Measurements from ENCODE around the gene PLG. TPM values are rescaled to one million over a fixed set of nuclear protein-coding genes. Genes with fewer than 3 reads are reported as not detected.
"Not testable (repeated sequence)": the region's sequence is repeated elsewhere in the genome, so short reads cannot be mapped to it uniquely, and the experiment has no call there.

Gene PLG
- total RNA-seq, 2 donors from 2014 or later, result not detected

DNA sequence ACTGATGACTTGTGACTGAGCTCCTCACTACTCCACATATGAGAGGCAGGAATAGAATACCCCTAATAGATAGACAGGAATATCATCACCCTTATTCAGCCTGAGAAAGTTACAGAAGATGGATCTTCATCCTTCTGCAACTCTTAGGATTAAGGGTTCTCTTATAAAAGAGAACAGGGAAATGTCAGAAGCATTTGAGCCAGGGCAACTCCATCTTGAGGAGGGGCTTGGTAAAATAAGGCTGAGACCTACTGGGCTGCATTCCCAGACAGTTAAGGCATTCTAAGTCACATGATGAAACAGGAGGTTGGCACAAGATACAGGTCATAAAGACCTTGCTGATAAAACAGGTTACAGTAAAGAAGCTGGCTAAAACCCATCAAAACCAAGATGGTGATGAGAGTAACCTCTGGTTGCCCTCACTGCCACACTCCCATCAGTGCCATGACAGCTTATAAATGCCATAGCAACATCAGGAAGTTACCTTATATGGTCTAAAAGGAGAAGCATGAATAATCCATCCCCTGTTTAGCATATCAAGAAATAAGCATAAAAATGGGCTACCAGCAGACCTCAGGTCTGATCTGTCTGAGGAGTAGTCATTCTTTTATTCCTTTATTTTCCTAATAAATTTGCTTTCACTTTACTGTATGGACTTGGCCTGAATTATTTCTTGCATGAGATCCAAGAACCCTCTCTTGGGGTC is 97.9 kb downstream of the PLG start:
- Histone ChIP-seq H3K4me3 (no peak overlapping the region), H3K27ac (no peak overlapping the region), H3K4me1 (no peaks in the 10 kb centered on the region), H3K27me3 (no peaks in the 10 kb centered on the region), H3K36me3 (replicated peaks in 1 of 2; ENCODE audit: insufficient read depth in 1 of 2, low read depth in 2 of 2) (no peaks in the 10 kb centered on the region), H3K9me3 (no peaks in the 10 kb centered on the region)
- DNase-seq, result no peak
- ATAC-seq, result no peak
- TF ChIP-seq, protein P1, sequence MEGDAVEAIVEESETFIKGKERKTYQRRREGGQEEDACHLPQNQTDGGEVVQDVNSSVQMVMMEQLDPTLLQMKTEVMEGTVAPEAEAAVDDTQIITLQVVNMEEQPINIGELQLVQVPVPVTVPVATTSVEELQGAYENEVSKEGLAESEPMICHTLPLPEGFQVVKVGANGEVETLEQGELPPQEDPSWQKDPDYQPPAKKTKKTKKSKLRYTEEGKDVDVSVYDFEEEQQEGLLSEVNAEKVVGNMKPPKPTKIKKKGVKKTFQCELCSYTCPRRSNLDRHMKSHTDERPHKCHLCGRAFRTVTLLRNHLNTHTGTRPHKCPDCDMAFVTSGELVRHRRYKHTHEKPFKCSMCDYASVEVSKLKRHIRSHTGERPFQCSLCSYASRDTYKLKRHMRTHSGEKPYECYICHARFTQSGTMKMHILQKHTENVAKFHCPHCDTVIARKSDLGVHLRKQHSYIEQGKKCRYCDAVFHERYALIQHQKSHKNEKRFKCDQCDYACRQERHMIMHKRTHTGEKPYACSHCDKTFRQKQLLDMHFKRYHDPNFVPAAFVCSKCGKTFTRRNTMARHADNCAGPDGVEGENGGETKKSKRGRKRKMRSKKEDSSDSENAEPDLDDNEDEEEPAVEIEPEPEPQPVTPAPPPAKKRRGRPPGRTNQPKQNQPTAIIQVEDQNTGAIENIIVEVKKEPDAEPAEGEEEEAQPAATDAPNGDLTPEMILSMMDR (IDR thresholded peaks at IDR 0.05), result no peak
- TF ChIP-seq POLR2A (IDR thresholded peaks at IDR 0.05), result no peak
- intact Hi-C loops (cut with DNase I), result no loop called here

DNA sequence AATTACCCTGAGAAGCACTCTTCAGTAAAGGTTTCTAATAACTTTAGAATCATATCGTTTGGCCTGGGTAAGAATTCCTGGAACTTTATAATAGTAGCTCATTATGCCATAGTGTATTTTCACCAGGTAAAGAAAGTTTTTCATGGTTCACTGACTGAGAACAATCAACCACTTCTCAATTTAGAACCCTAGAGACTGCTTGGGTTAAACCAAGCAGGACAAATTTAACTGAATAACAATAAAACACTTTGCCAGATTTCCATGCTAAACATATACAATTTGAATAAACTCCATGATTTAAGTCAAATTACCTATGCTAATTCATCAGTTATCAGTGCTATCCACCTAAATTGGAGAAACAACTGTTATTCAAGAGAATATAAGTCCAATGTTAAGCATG is 99.4 kb downstream of the PLG start:
- no peaks in the 10 kb centered on the region for H3K27me3 ChIP-seq
- H3K9me3 ChIP-seq, result no peaks in the 10 kb centered on the region
- no peak overlapping the region for H3K4me3 ChIP-seq
- H3K27ac ChIP-seq, result no peak overlapping the region
- H3K36me3 ChIP-seq (replicated peaks in 1 of 2; ENCODE audit: insufficient read depth in 1 of 2, low read depth in 2 of 2), result no peaks in the 10 kb centered on the region
- DNase-seq (no peak), ATAC-seq (no peak)
- TF ChIP-seq POLR2A (IDR thresholded peaks at IDR 0.05), result no peak
- TF ChIP-seq, protein P1 (IDR thresholded peaks at IDR 0.05), result no peak
- H3K4me1 ChIP-seq, result no peaks in the 10 kb centered on the region
- intact Hi-C loops (cut with DNase I), result no loop called here
- 41 to 56% methylated on average over 1 of the region's 1 CpG for WGBS, 2 donors

DNA sequence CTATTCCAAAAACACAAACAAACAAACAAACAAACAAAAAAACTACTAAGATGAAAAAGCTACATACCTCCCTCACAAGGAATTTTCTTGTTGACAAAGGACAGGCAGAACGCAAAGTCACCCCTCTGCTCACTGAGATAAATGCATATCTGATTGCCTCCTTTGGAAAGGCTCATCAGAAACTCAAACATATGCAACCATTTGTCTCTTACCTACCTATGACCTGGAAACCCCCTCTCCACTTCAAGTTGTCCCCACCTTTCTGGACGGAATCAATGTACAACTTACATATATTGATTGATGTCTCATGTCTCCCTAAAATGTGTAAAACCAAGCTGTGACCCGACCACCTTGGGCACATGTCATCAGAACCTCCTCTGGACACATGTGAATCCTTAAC is 100.0 kb downstream of the PLG start:
- H3K9me3 ChIP-seq; H3K36me3 ChIP-seq (replicated peaks in 1 of 2; ENCODE audit: insufficient read depth in 1 of 2, low read depth in 2 of 2); intact Hi-C loops (cut with DNase I); ATAC-seq; DNase-seq; H3K4me1 ChIP-seq; H3K27ac ChIP-seq; H3K27me3 ChIP-seq; H3K4me3 ChIP-seq: not testable (repeated sequence)
- 48 to 55% methylated on average over 3 of the region's 3 CpGs for WGBS, 2 donors

Other genes starting within 250 kb of the PLG start
- gene LPA, start 38.0 kb upstream of the PLG start, total RNA-seq, result 1 to 10 TPM in 1 of 2 donors, under 1 TPM in 1; 0.52 to 3.6 TPM